SJSA1 (cell line): Measurements from ENCODE around the gene PMEPA1. TPM values are rescaled to one million over a fixed set of nuclear protein-coding genes. Genes with fewer than 3 reads are reported as not detected.

ENCODE experiments used
- total RNA-seq: library from RNA; depleted of rRNA; stranded (reverse); fragments of >200 nt; shearing (Covaris generic); gene quantifications from 2 replicates; pipeline ENCODE4 v1.2.3, GENCODE V29; 2014; rRNA removed

Gene PMEPA1
- total RNA-seq, 1 experiment from 2014 or later, result 13.9 TPM

Other genes with a start within 250 kb of the PMEPA1 start
- gene CTCFL, start 184.9 kb downstream of the PMEPA1 start, total RNA-seq, result not detected in 2 replicates
- gene PCK1, start 148.9 kb downstream of the PMEPA1 start, total RNA-seq, result not detected in 2 replicates
- gene ZBP1, start 89.6 kb downstream of the PMEPA1 start, total RNA-seq, result not detected in 2 replicates